ENCODE measurements around the gene DPYSL3.

GRCh38 chr5:147387109-147387508, 122.8 kb downstream of the DPYSL3 start:
- TF ChIP-seq MYC (IDR thresholded peaks at IDR 0.05; ENCODE audit: low read depth, low read length) (no peak), POLR2AphosphoS5 (IDR thresholded peaks at IDR 0.05; ENCODE audit: insufficient read depth, low read depth, low read length) (no peak), EZH2 (IDR thresholded peaks at IDR 0.05; ENCODE audit: borderline replicate concordance, low read depth, low read length, severe bottlenecking) (no peak), POLR2A (IDR thresholded peaks at IDR 0.05; ENCODE audit: low read depth, low read length) (no peak)
- TF ChIP-seq, protein P1, sequence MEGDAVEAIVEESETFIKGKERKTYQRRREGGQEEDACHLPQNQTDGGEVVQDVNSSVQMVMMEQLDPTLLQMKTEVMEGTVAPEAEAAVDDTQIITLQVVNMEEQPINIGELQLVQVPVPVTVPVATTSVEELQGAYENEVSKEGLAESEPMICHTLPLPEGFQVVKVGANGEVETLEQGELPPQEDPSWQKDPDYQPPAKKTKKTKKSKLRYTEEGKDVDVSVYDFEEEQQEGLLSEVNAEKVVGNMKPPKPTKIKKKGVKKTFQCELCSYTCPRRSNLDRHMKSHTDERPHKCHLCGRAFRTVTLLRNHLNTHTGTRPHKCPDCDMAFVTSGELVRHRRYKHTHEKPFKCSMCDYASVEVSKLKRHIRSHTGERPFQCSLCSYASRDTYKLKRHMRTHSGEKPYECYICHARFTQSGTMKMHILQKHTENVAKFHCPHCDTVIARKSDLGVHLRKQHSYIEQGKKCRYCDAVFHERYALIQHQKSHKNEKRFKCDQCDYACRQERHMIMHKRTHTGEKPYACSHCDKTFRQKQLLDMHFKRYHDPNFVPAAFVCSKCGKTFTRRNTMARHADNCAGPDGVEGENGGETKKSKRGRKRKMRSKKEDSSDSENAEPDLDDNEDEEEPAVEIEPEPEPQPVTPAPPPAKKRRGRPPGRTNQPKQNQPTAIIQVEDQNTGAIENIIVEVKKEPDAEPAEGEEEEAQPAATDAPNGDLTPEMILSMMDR (IDR thresholded peaks at IDR 0.05; ENCODE audit: extremely low read depth in 1 of 2, insufficient read depth in 1 of 2, low read depth in 1 of 2, low read length in 2 of 2), result no peak
